GM12864 (cell line): ENCODE data around the gene MAPRE3.

Experiments
- DNase-seq: peaks from one replicate; pipeline ENCODE4 v3.0.0-alpha.2; 2011; ENCODE audit warnings: low read depth
- H3K4me3 ChIP-seq: 2 replicates; pipeline ENCODE4 v1.5.1; 2011; ENCODE audit warnings: mild to moderate bottlenecking, low read depth, low read length, control low read depth
- CTCF ChIP-seq: IDR thresholded peaks from 2 replicates; pipeline ENCODE4 v1.5.1; 2011; ENCODE audit warnings: low read depth, mild to moderate bottlenecking, moderate library complexity, low read length, control low read depth, inconsistent platforms; ENCODE audit errors: missing control alignments

MAPRE3 gene

GRCh38 chr2:26980971-26981370 lies 10.5 kb downstream of the MAPRE3 start:
- DNase-seq, result no peak
- no peak for TF ChIP-seq CTCF

DNA sequence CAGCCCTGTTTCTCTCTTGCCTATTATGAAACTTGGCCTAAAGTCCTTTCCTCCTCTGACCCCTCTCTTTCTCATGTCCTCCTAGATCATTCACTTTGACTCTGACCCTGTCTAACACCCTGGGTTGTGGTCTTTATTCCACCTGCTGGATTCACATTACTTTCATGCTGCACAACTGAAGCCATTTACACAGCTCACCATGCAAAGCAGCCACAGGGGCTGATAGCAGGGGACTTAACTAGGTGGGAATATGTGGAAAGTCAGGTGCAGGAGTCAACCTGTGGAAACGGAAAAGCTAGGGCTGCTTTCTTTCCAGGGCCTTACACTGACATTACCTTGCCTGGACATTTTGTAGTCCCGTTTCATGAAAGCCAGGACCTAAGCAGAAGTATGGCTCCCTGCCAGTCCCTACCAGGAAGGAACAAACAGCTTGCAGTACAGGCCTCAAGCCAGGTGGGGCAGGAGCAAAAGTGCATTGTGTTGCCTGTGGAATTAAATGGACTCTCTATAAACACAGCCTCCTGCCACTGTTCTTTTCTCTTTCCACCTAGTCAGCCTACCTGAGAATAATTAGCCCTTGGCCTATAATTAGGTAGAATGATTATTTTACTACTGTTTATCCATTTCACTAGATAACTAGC lies 11.8 kb downstream of the MAPRE3 start:
- peak; percentile 53 for TF ChIP-seq CTCF
- H3K4me3 ChIP-seq, result no peak overlapping the region
- DNase-seq, result no peak

More at GRCh38 chr2:26980971-26981370, 10.5 kb downstream of the MAPRE3 start:
- H3K4me3 ChIP-seq, result no peak overlapping the region

DNA sequence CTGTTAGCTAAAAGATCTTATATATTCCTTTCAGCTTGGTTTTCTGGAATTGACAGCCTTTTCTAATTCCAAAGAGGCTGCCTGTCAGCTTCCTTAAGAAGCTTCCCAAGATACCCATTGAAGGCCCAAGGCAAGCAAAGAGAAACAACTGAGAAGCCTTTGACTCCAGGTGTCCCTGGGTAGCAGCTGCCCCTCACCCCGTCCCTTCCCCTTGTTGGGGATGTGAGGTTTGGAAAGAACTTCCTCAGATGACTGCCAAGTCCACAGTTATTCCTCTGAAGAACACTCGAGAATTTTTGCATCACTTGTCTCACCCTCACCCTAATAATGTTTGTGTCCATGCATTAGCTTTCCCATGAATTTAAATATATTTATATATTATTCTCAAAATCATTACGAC lies 13.3 kb downstream of the MAPRE3 start:
- no peak for DNase-seq
- no peak for TF ChIP-seq CTCF
- no peak overlapping the region for H3K4me3 ChIP-seq

GRCh38 chr2:26985807-26986206 lies 15.4 kb downstream of the MAPRE3 start:
- no peak for DNase-seq
- TF ChIP-seq CTCF, result no peak
- no peak overlapping the region for H3K4me3 ChIP-seq

GRCh38 chr2:26986576-26986975 lies 16.1 kb downstream of the MAPRE3 start:
- DNase-seq, result no peak
- no peak overlapping the region for H3K4me3 ChIP-seq
- no peak for TF ChIP-seq CTCF

DNA sequence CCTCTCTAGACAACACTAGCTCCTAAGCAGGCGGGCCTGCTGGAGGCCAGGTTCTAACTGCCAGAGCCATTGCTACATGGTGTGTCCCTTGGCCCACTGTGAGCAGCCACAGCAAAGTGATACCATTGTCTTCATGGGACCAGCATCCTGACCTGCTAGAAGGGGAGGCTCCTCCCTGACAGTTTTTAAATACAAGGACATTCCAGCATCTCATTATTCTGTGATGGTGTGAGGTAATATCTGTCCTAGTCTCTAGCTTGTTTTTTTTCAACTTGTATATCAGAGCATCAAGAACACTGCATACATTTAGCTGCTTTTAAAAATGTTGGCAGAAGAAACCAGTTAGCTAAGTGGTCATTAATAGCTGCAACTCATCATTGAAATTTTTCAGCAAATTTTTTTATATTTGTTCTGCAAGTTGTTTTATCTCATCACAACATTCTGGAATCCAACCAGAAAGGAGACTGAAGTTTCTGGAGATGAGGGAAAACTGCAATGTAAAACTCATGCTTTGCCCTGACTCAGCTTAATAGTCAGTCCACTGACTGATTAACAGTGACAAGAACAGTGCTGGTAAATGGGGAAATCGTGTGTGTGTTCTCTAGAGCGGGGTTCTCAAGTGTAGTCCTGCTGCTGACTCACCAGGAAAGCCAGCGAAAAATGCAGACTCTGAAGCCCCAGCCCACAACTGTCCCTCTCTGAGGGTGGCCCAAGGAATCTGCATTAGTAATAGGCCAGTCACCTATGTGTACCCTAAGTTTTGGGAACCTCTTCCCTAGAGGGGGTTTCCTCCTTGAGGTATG lies 17.8 kb downstream of the MAPRE3 start:
- no peak for DNase-seq
- H3K4me3 ChIP-seq, result no peak overlapping the region
- no peak for TF ChIP-seq CTCF

DNA sequence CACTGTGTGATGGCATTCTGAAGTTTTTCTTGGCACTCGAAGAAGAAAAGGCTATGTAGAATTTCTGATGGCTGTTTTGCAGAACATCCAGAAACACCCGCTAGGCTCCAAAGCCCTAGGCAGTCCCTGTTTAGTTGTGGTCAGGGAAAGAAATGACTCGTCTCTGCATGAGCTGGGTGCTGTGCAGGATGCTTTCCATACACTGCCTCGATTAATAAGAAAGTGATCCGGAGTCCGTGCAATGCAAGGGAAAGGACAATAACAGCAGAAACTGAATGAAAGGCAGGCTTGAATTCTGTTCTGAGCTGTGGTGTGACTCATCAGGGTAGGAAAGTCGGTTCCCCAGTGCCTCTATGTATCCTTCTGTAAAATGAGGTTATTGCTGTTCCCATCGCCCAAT lies 18.7 kb downstream of the MAPRE3 start:
- H3K4me3 ChIP-seq, result no peak overlapping the region
- DNase-seq, result no peak
- TF ChIP-seq CTCF, result no peak
